Activated CD8-positive, alpha-beta memory T cell treated with anti-CD3 and anti-CD28 coated beads, Interleukin-2, amount 50 U/mL, for 24 hours (primary cell): ENCODE results near the gene CYSLTR2.
"Not testable (repeated sequence)": the region's sequence is repeated elsewhere in the genome, so short reads cannot be mapped to it uniquely, and the experiment has no call there.

Experiments
- DNase-seq: peaks from one replicate; pipeline ENCODE4 v3.0.0-alpha.2; 2020; ENCODE audit errors: extremely low read depth

The CYSLTR2 gene

DNA sequence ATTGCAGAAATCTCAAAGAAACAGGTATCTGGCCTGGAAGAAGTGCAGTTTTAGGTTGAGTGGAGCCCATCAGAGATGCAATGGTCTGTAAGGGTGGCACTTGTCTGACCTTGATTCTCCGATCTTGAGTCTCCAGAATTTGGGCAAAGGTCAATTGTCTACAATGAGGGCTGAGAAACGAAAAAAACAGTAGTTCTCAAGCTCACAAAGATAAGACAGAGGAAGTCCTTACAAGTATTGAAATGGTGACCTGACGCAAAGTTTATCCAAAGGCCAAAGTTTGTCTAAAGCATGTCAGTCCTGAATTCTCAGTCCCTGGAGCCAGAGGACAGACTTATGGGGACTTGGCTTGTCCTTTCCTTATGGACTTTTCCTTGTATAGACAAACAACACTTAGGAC lies 40.3 kb downstream of the CYSLTR2 start:
- no peak for DNase-seq

DNA sequence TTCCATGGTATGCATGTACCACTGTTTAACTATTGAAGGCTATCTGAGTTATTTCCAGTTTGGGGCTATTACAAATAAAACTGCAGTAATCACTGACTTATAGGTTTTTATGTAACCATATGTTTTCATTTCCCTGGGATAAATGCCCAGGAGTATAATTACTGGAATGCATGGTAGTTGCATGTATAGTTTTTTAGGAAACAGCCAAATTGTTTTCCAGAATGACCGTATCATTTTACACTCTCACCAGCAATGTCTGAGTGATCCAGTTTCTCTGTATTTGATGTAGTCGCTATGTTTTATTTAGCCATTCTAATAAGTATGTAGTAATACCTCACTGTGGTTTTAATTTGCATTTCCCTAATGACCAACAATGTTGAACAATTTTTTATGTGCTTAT lies 42.0 kb downstream of the CYSLTR2 start:
- DNase-seq, result no peak

DNA sequence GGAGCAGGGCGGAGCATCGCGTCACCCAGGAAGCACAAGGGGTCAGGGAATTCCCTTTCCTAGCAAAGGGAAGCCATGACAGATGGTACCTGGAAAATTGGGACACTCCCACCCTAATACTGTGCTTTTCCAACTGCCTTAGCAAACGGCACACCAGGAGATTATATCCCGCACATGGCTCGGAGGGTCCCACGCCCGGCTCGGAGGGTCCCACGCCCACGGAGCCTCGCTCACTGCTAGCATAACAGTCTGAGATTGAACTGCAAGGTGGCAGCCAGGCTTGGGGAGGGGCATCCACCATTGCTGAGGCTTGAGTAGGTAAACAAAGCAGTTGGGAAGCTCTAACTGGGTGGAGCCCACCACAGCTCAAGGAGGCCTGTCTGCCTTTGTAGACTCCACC lies 42.9 kb downstream of the CYSLTR2 start:
- not testable (repeated sequence) for DNase-seq

DNA sequence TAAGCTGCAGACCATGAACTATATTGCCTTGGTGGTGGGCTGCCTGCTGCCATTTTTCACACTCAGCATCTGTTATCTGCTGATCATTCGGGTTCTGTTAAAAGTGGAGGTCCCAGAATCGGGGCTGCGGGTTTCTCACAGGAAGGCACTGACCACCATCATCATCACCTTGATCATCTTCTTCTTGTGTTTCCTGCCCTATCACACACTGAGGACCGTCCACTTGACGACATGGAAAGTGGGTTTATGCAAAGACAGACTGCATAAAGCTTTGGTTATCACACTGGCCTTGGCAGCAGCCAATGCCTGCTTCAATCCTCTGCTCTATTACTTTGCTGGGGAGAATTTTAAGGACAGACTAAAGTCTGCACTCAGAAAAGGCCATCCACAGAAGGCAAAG lies 53.7 kb downstream of the CYSLTR2 start:
- no peak for DNase-seq

DNA sequence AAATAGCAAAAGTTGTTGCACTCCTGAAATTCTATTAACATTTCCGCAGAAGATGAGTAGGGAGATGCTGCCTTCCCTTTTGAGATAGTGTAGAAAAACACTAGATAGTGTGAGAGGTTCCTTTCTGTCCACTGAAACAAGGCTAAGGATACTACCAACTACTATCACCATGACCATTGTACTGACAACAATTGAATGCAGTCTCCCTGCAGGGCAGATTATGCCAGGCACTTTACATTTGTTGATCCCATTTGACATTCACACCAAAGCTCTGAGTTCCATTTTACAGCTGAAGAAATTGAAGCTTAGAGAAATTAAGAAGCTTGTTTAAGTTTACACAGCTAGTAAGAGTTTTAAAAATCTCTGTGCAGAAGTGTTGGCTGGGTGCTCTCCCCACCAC lies 55.0 kb downstream of the CYSLTR2 start:
- no peak for DNase-seq

DNA sequence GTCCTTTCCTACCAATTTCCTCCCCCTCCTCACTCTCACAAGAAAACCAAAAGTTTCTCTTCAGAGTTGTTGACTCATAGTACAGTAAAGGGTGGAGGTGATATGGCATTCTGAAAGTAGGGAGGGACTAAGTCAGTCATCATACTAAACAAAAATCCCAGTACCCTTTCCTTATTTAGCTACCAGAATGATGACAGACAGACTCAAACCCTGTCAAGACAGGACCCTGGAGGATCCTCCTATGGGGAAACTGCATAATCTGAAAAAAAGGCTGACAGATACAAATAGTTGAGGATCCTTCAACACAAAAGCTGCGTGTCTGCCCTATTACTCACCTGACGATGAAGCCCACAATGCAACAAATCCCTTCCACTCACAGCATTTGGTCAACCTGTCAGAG lies 55.5 kb downstream of the CYSLTR2 start:
- no peak for DNase-seq

DNA sequence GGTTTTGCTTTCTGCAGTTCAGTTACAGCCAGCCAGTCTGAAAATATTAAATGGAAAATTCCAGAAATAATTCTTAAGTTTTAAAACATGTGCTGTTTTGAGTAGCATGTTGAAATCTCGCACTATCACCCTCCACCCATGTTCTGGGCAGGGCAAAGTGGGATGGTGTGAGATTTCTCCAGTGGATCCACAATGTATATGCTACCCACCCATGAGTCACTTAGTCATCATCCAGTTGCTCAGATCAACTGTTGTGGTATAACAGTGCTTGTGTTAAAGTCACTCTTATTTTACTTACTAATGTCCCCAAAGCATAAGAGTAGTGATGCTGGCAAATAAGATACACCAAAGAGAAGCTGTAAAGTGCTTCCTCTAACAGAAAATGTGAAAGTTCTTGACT lies 56.4 kb downstream of the CYSLTR2 start:
- no peak for DNase-seq

DNA sequence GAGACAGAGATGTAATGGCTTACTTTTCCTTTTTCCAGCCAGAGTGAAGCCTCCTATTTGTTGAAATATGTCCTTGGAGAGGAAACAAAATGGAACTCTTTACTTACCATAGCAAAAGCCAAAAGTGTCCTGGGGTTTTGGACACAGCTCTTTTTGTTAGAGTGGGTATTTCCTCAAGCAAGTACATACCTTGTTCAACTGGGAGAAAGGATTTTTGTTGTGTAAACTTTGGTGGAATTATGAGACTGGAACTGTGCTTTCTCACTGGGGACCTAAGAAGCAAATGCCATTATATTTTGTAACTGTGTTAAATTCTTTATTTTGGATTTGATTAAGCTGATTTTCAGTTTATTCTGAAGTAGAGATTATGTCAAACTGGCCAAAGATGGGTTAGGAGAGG lies 58.4 kb downstream of the CYSLTR2 start:
- no peak for DNase-seq

DNA sequence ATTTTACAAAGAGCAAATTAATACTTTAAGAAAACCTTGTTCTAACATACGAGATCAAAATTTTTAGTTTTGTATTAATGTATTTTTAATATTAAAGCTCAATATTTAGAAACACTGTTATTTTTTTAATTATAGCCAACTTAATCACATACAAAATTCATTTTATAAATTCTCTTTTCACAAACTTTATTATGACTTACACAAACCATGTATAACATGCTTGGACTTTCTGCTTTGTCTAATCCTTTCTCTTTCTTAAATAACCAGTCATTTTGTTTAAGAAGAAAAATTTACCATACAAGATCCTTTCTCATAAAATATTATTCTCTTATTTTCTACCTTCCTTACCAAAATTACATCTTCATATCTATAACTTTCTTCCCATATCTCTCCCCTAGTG lies 62.2 kb downstream of the CYSLTR2 start:
- no peak for DNase-seq

DNA sequence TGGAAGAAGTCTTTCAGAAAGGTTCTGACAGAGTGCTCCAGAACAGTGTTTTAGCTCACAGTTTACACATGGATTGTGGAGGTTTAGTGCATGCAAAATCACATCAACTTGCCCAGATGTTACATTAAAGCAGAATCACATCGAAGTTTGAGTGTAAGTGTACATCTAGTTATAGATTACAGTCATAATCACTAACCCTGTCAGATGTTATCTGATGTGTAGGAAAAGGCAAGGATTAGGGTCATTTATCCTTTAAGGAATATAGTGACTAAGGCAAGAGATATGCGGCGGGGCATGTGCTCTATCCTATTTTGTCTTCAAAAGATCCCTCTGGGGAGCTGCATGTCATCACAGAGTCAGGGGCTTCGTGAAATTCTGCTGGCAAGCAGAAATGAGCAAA lies 66.9 kb downstream of the CYSLTR2 start:
- no peak for DNase-seq

DNA sequence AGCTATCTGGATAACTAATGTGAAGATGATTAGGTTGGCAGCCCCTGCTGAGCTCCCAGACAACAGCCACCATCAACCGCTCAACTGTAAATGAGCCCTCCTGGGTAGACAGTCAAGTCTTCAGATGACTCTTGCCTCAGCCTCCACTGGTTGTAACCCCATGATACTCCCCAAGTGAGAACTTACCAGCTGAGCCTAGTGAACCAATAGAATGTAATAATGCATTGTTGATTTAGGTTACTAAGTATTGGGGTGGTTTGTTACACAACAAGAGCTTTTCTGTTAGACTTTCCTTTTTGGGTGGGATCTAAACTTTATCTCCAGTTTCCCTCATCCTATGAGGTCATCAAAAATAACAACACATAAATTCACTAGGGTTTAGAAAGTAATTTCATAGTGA lies 69.4 kb downstream of the CYSLTR2 start:
- no peak for DNase-seq

DNA sequence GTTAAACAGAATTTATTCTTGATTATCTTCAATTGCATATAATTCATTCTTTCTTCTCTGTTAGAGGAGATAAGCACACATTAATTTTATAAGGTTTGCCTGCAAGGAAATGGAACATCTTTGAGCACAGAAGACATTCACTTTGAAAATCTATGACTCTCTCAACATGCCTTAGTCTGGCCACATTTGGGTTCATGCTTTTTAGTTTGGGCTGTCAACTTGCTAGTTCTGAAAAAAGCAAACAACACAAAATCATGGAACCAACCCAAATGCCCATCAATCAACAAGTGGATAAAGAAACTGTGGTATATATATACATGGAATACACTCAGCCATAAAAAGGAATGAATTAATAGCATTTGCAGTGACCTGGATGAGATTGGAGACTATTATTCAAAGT lies 71.5 kb downstream of the CYSLTR2 start:
- no peak for DNase-seq

DNA sequence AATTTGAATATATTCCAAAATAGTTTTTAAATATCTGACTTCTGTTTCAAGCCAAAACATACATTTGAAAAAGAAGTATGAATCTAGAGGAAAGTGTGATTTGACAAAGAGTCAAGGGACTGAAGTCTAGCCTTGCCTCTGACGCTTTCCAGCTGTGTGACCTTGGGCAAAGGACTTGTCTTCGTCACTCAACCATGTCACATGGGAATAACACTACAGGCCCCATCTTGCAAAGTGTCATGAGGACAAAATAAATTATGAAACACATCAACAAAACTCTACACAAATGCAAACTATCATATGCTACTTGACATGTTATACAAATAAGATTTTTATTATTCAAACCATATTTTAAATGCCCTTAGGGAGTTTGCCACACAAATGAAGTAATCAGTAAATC lies 73.0 kb downstream of the CYSLTR2 start:
- DNase-seq, result no peak

DNA sequence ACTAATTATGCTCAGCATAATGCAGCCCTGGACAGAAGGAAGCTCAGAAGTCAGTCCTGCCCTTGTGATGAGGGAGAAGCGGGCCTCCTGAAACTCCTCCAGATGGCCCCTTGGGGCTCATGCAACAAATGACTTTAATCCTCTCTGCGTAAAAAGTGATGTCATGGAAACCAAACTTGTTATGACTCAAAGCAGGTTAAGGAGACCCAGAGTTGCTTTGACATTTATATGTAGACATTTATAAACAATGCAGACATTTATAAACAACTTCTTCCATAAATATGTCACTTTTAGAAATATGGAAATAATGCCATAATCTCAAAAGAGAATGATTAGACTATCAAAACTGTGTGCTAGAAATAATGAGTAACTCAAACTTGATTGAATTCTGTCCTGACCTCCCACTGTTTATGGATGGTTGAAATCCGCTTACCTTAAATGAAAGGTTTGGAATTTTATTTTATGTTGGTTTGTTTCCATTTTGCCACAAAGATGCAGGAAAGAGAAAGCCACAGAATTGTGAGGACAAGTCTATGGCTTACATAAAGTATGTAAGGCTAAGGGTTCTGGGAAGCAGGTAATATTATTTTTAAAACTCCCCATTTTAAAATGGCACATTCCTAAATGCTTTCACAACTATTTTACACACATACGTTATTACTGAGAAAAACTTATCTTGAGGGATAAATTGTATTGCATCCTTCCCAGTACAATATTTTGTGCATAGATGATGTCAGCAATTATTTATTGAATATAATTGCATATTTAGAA lies 73.7 kb downstream of the CYSLTR2 start:
- no peak for DNase-seq

DNA sequence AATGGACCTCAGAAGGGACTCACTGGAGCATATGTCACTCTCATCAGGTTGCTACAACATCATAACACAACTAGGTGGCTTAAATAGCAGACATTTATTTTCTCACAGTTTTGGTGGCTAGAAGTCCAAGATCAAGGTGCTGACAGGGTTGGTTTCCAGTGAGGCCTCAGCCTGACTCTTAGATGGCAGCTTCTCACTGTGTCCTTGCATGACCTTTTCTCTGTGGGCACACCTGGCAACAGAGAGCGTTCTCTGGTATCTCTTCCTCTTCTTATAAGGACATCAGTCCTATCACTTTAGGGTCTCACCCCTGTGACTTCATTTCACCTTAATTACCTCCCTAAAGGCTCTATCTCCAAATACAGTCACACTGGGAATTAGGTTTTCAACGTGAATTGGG lies 74.5 kb downstream of the CYSLTR2 start:
- no peak for DNase-seq

DNA sequence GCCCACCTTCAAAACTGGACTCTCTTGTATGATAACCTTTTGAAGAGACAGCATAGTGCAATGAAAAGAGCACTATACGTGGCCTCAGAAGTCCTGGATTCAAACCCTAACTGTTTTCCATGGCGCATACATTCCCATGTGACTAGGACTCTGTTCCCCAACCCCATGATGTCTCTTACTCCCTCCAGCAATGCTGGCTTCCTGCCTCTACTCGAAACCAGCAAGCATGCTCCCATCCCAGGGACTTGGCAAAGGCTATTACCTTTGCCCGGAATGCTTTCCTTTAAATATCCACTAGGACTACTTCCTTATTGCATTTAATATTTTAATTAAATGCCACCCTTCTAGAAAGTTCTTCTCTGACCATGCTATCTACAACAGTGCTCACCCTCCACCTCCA lies 75.1 kb downstream of the CYSLTR2 start:
- no peak for DNase-seq

DNA sequence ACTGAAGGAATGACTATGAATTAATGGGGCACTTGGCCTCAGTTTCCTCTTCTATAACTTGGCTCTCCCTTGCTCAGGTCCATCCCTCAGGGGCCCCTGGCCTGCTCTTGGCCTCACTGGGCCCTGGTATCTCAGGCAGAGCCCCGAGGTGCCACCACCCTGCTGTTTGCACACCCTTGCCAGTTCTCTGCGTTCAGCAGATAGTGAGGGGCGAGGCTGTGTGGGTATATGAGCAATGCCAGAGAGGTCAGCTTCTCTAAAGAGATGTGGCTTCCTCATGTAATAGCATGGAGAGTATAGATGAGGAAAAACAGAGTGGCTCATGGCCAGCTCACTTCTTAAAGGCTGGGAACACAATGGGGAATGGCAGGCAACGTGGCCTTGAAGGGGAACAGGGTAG lies 76.1 kb downstream of the CYSLTR2 start:
- DNase-seq, result no peak

DNA sequence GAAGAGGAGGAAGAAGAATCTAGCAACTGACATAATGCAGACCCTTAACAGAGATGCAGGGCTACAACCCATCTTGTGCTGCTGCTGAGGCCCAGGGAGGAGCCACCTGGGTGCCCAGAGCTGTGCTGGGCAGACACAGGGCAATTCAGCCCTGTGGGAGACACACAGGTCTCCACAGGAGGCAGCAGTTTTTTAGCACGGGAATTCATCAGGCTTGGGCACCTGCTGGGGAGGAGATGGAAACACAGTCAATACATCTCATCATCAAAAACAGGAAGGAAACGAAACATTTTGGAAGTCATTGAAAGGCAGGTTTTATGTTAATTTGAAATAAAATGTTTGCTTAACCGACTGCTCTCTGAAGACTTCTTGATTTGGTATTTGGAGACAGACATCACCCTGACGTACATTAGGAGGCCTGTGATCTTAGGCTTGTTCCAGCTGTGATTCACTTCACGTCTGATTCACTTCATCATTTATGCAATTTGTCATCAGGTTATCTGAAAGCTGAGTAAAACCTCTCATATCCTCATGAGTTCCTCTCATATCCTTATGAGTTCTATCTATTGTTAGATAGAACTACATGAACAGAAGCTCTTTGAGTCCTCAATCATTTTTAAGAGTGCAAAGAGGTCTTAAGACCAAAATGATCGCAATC lies 77.4 kb downstream of the CYSLTR2 start:
- DNase-seq, result no peak

DNA sequence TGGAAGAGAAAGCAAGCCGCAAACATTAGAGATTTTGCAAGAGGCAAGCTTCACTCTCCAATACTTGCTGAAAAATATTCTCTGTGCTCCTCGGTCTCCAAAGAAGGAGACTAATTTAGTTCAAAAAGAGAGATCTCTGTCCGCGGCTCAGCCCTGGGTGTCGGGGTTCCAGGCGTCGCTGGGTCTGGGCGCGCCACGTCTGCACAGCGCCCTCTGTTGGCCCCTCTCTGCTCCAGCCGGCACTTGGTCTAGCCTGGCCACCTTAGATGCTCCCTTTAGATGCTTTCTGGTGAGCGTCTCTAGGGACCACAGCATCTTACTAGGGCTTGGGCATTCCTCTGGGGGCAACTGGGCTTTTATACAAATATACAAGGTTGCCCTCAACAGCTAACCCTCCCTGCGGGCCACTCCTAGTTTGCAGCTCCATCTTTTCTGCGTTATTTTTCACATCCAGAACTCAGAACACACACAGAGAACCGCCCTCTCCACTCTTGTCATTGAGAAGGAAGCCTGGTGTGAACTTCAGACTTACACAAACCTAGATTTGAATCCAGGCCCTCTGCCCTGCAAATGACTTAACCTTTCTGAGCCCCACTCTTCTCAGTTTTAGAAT lies 78.3 kb downstream of the CYSLTR2 start:
- no peak for DNase-seq

DNA sequence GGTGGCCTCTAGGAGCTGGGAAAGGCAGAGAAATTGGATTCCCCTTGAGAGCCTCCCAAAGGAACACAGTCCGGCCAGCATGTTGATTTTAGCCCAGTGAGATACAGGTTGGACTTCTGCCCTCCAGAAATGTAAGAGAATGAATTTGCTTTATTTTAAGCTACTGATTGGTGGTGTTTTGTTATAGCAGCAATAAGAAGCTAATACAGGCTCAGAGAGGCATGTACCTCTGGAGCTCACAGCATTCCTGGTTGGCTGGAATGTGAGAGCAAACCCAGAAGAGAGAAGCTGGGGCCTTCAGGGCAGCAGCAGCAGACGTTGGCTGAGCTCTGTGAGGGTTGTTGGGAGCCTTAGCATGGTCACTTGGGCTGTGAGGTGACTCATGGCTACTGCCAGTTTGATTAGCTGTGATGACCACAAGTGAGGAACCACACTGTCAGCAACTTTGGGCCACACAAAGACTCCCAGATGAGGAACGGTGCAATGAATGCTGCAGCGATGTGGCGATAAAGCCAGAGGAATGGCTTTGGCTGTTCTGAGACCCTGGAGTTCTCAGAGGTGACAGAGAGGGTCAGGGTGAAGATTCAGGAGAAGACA lies 80.1 kb downstream of the CYSLTR2 start:
- DNase-seq, result no peak

DNA sequence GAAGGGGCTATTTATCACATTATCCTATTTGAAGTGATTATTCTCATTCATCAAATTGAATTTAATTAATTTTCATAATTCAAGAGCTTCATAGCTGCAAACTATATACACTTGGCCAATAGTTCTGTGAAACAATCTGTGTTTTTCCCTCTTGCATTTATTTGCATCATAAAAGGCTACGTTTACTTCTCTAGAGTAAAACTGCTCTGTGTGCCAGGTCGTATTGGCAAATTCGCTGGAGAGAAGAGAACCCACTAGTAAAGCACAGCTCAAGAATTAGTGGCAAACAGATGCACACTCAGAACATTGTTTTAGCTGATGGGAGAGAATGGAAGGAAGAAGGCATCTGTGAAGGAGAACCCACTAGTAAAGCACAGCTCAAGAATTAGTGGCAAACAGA lies 81.8 kb downstream of the CYSLTR2 start:
- DNase-seq, result no peak

DNA sequence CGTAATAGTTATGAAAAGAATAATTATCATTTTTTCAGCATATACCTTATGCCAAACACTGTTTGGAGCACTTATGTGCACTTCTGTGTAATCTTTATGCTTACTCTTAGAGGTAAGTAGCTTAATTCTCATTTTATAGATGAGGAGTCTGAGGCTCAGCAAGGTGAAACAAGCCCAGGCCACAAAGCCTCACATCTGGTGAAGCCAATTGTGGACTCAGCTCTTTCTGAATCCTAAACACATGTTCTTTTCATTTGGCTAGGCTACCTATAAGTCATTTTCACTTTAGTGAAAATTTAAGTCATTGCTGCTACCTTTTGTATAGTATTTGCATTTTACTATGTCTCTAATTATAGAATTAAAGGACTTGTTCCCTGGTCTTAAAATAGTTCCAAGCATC lies 84.0 kb downstream of the CYSLTR2 start:
- no peak for DNase-seq

DNA sequence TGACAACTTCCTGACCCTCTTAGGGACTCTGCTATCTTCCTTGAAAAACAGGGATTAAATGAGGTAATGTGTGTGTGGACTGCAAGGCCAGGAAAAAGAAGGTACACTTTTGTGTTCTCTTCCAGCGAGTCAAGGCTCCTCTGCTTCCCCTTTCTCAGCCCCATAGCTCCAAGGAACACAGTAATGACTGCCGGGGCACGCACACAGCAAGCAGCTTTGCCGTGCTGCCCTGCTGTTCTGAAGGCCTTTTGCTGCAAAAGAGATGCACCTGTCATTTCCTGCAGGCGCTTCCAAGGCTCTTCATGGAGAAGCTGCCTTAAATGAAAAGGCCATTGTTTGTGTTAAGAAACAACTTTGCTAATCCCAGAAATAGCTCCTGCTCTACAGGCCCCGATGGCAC lies 84.6 kb downstream of the CYSLTR2 start:
- no peak for DNase-seq
